Measurements from ENCODE around the gene RNF144A. TPM values are rescaled to one million over a fixed set of nuclear protein-coding genes. Genes with fewer than 3 reads are reported as not detected.

RNF144A gene
- total and polyA plus RNA-seq, 10 of the 15 experiments (the other 5 are each of a cell fraction or from before 2014, with no cell fraction given): 0.02 to 12.1 (median 0.48) TPM; not detected in 1

DNA sequence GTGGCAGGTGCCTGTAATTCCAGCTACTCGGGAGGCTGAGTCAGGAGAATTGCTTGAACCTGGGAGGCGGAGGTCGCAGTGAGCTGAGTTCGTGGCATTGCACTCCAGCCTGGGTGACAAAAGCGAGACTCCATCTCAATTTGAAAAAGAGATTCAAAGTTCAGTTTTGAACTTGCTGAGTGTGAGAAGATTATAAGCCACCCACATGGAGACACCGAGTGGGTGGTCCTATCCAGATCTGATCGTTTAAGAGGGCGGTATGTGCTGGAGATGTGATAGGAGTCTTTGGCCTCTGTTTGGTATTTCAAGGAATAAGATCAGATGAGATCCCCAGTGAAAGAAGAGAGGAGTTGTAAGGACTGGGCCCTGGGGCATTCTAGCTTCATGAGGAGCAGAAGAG, 25.6 kb downstream of the RNF144A start (continued):
- TF ChIP-seq, protein P1, sequence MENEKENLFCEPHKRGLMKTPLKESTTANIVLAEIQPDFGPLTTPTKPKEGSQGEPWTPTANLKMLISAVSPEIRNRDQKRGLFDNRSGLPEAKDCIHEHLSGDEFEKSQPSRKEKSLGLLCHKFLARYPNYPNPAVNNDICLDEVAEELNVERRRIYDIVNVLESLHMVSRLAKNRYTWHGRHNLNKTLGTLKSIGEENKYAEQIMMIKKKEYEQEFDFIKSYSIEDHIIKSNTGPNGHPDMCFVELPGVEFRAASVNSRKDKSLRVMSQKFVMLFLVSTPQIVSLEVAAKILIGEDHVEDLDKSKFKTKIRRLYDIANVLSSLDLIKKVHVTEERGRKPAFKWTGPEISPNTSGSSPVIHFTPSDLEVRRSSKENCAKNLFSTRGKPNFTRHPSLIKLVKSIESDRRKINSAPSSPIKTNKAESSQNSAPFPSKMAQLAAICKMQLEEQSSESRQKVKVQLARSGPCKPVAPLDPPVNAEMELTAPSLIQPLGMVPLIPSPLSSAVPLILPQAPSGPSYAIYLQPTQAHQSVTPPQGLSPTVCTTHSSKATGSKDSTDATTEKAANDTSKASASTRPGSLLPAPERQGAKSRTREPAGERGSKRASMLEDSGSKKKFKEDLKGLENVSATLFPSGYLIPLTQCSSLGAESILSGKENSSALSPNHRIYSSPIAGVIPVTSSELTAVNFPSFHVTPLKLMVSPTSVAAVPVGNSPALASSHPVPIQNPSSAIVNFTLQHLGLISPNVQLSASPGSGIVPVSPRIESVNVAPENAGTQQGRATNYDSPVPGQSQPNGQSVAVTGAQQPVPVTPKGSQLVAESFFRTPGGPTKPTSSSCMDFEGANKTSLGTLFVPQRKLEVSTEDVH (IDR thresholded peaks at IDR 0.05; ENCODE audit: low read depth, partially characterized antibody): no peak
- TF ChIP-seq NRF1 (conservative IDR thresholded peaks at IDR 0.05; ENCODE audit: low read depth, low read length) (no peak), ZNF207 (IDR thresholded peaks at IDR 0.05; ENCODE audit: borderline replicate concordance) (no peak), IRF4 (IDR thresholded peaks at IDR 0.05; ENCODE audit: low read depth, low read length) (no peak)

DNA sequence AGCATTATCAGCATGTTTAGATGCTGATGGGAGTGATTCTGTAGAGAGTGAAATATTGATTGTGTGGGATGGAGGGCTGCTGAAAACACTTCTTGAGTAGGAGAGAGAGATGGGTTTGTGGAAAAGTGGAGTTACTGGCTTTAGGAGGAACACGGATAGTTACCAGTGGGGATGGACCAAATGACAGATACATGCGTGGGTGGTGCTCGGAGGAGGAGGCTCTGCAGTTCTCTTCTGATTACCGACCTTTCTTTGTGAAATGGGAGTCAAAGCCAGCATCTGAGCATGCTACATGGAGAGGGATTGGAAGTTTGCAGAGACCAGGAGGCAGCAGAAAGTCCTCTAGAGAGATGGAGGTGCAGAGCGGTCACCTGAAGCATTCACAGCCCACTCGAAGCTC, 26.3 kb downstream of the RNF144A start:
- Histone ChIP-seq H3K9ac (ENCODE audit: control insufficient read depth, insufficient read depth, low read length) (no peak overlapping the region), H3K4me1 (ENCODE audit: control insufficient read depth, insufficient read depth, low read length) (peaks cover 25% of the 10 kb centered on the region), H3K36me3 (ENCODE audit: control insufficient read depth in 2 of 2, insufficient read depth in 2 of 2, low read length in 1 of 2) (peaks cover 0 to 2% of the 10 kb centered on the region in 2 experiments; a peak in 2 of 4 replicates), H3K4me3 (no peak overlapping the region), H3K27ac (ENCODE audit: control insufficient read depth, insufficient read depth) (no peak overlapping the region), H3K27me3 (replicated peaks in 1 of 2; ENCODE audit: control insufficient read depth in 2 of 2, insufficient read depth in 2 of 2, low read length in 1 of 2) (no peaks in the 10 kb centered on the region), H3K9me3 (replicated peaks; ENCODE audit: control insufficient read depth, insufficient read depth, low read length) (no peaks in the 10 kb centered on the region), H3K4me2 (ENCODE audit: control insufficient read depth, insufficient read depth) (no peak overlapping the region), H2AFZ (ENCODE audit: control insufficient read depth, low read depth, low read length) (no peak overlapping the region), H4K20me1 (ENCODE audit: control insufficient read depth, insufficient read depth) (no peaks in the 10 kb centered on the region), H3K79me2 (ENCODE audit: control insufficient read depth, insufficient read depth, low read length) (no peaks in the 10 kb centered on the region)
- in situ Hi-C loops (cut with MboI): no loop called here
- POLR2A ChIA-PET: no interaction called here
- SMC1A ChIA-PET (ENCODE audit: uncharacterized antibody, unreplicated experiment): interaction anchor here (1.1 to 1.2 kb wide), 2 partner anchors 37 to 72 kb away, joined by 3 read pairs; no protein-coding TSS in a partner anchor
- CTCF ChIA-PET: interaction anchor here (1.1 kb wide), 2 partner anchors 11 to 46 kb away, joined by 3 read pairs; no protein-coding TSS in a partner anchor
- FAIRE-seq: no peak
- 88% methylated on average over 6 of the region's 6 CpGs for WGBS (ENCODE audit: insufficient coverage, insufficient replicate concordance, low lambda C conversion rate, missing lambda C conversion rate)
- ATAC-seq: no peak
- RAD21 ChIA-PET (ENCODE audit: unreplicated experiment): interaction anchor here (1.2 kb wide), 1 partner anchor 46 kb away, joined by 5 read pairs; no protein-coding TSS in a partner anchor
- intact Hi-C loops (cut with micrococcal nuclease; ENCODE audit: unreplicated experiment): no loop called here
- TSS peak; percentile 45 for BruUV-seq (replicated peaks)
- DNase-seq (ENCODE audit: low read depth, low spot score): no peak
- TF ChIP-seq PML (IDR thresholded peaks at IDR 0.05; ENCODE audit: low read length) (no peak), JUND (IDR thresholded peaks at IDR 0.05; ENCODE audit: low read depth, low read length) (no peak), CHD1 (IDR thresholded peaks at IDR 0.05; ENCODE audit: low read depth, low read length) (no peak), SRF (IDR thresholded peaks at IDR 0.05; ENCODE audit: low read depth in 2 of 2, low read length in 2 of 2) (no peak), WRNIP1 (IDR thresholded peaks at IDR 0.05; ENCODE audit: borderline replicate concordance, low read depth, low read length) (no peak), DPF2 (IDR thresholded peaks at IDR 0.05) (no peak), ZBED1 (IDR thresholded peaks at IDR 0.05; ENCODE audit: borderline replicate concordance) (no peak), SIN3A (IDR thresholded peaks at IDR 0.05; ENCODE audit: low read depth, low read length) (no peak), ATF3 (IDR thresholded peaks at IDR 0.05; ENCODE audit: borderline replicate concordance, extremely low read depth, low read depth, low read length) (no peak)
- TF ChIP-seq, protein P2, sequence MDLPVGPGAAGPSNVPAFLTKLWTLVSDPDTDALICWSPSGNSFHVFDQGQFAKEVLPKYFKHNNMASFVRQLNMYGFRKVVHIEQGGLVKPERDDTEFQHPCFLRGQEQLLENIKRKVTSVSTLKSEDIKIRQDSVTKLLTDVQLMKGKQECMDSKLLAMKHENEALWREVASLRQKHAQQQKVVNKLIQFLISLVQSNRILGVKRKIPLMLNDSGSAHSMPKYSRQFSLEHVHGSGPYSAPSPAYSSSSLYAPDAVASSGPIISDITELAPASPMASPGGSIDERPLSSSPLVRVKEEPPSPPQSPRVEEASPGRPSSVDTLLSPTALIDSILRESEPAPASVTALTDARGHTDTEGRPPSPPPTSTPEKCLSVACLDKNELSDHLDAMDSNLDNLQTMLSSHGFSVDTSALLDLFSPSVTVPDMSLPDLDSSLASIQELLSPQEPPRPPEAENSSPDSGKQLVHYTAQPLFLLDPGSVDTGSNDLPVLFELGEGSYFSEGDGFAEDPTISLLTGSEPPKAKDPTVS (IDR thresholded peaks at IDR 0.05; ENCODE audit: low read depth, low read length): no peak
- TF ChIP-seq, protein P3, sequence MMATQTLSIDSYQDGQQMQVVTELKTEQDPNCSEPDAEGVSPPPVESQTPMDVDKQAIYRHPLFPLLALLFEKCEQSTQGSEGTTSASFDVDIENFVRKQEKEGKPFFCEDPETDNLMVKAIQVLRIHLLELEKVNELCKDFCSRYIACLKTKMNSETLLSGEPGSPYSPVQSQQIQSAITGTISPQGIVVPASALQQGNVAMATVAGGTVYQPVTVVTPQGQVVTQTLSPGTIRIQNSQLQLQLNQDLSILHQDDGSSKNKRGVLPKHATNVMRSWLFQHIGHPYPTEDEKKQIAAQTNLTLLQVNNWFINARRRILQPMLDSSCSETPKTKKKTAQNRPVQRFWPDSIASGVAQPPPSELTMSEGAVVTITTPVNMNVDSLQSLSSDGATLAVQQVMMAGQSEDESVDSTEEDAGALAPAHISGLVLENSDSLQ (IDR thresholded peaks at IDR 0.05): no peak
- TF ChIP-seq, protein P4, sequence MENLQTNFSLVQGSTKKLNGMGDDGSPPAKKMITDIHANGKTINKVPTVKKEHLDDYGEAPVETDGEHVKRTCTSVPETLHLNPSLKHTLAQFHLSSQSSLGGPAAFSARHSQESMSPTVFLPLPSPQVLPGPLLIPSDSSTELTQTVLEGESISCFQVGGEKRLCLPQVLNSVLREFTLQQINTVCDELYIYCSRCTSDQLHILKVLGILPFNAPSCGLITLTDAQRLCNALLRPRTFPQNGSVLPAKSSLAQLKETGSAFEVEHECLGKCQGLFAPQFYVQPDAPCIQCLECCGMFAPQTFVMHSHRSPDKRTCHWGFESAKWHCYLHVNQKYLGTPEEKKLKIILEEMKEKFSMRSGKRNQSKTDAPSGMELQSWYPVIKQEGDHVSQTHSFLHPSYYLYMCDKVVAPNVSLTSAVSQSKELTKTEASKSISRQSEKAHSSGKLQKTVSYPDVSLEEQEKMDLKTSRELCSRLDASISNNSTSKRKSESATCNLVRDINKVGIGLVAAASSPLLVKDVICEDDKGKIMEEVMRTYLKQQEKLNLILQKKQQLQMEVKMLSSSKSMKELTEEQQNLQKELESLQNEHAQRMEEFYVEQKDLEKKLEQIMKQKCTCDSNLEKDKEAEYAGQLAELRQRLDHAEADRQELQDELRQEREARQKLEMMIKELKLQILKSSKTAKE (IDR thresholded peaks at IDR 0.05; ENCODE audit: low read depth, poor library complexity, severe bottlenecking): no peak
